Measurements from ENCODE around the gene SRM.

DNA sequence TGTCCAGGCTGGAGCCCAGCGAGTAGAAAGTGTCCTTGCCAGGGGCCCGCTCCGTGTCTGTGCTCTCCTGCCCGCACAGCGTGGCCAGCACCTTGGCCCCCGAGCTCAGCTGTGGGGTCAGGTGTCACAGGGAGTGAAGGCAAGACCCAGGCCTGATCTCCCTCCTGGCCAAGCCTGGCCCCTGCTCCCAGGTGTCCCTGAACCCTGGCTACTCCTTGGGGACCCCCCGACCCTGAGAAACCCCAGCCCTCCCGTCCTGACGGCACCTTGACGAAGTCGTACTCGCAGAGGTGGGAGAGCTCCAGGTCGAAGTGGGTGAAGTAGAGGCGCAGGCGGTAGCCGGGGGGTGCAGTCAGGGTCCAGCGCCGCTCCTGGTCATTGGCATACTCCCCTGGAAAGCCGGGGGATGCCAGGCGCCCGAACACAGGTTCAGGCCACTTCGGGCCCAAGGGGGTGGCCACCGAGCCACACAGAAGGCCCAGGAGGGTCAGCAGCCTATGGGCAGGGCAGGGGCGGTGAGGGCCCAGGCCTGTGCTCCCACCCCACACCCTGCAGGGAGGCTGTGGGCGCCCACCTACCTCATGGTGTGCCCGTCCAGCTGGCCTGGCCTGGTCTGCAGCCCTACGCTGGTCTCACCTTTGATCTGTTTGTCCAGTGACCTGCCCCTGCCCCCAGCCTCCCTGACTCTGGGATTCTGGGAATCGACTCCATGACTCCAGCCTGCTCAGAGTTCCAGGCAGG, 13.0 kb downstream of the SRM start, which contains the start of gene MASP2:
- TF ChIP-seq EP300 (IDR thresholded peaks at IDR 0.05), result no peak
- TF ChIP-seq, protein P1, sequence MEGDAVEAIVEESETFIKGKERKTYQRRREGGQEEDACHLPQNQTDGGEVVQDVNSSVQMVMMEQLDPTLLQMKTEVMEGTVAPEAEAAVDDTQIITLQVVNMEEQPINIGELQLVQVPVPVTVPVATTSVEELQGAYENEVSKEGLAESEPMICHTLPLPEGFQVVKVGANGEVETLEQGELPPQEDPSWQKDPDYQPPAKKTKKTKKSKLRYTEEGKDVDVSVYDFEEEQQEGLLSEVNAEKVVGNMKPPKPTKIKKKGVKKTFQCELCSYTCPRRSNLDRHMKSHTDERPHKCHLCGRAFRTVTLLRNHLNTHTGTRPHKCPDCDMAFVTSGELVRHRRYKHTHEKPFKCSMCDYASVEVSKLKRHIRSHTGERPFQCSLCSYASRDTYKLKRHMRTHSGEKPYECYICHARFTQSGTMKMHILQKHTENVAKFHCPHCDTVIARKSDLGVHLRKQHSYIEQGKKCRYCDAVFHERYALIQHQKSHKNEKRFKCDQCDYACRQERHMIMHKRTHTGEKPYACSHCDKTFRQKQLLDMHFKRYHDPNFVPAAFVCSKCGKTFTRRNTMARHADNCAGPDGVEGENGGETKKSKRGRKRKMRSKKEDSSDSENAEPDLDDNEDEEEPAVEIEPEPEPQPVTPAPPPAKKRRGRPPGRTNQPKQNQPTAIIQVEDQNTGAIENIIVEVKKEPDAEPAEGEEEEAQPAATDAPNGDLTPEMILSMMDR (IDR thresholded peaks at IDR 0.05), result no peak

All from tibial nerve (tissue), 4 donors.